Coronary artery (tissue), 2 donors: ENCODE results near the gene UBR4.
A peak's percentile ranks its signal among the peaks of the same experiment; 100 is the strongest.

Source experiments
- DNase-seq: peaks from one replicate; pipeline ENCODE4 v3.0.0-alpha.2; 2017; ENCODE audit warnings: low spot score
- H3K27ac ChIP-seq, 2 donors: fragments of 200-600 bp; sonication (generic); one replicate each; pipeline ENCODE4 v1.5.1; 2016 to 2019
- H3K4me3 ChIP-seq: fragments of 200-600 bp; sonication (generic); 2 replicates; pipeline ENCODE4 v1.5.1; 2016; ENCODE audit warnings: mild to moderate bottlenecking, moderate library complexity
- CTCF ChIP-seq: fragments of 200-600 bp; sonication (generic); IDR thresholded peaks from one replicate; pipeline ENCODE4 v1.5.1; 2019; ENCODE audit warnings: antibody characterized with exemption

UBR4 gene

DNA sequence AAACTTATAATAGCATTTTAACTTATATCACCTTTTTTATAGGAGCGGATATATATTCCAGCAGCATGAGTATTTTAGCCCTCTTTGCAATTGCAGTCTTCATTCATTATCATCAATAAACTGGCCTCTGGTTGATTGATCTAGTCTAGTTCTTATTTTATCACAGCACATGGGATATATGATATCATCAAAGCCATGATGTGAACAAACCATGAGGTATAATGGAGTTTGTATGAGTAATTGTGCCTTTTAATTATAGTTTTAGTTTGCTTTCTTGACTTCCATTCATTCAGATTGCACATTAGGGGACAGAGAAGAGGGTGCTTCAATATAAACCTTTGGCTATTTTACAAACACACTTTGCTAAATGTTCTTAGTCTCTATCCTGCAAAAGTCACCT is 3.5 kb upstream of the UBR4 start:
- no peak for TF ChIP-seq CTCF
- DNase-seq = no peak
- Histone ChIP-seq H3K4me3 (no peak overlapping the region), H3K27ac (no peak overlapping the region)

- DNase-seq = no peak
- Histone ChIP-seq H3K4me3 (no peak overlapping the region), H3K27ac (no peak overlapping the region)
- TF ChIP-seq CTCF = no peak
These were observed 2.1 kb upstream of the UBR4 start for GRCh38 chr1:19212167-19212566.

- Histone ChIP-seq H3K27ac (peak overlapping the region; percentile 91 to 96), H3K4me3 (peak overlapping the region; percentile 93)
- DNase-seq = no peak
- no peak for TF ChIP-seq CTCF
These were observed 895 bp upstream of the UBR4 start for GRCh38 chr1:19210772-19211549.

GRCh38 chr1:19209439-19209989 is 552 bp downstream of the UBR4 start:
- H3K4me3 ChIP-seq = peak overlapping the region; percentile 93
- H3K27ac ChIP-seq = peak overlapping the region; percentile 91 to 96
- TF ChIP-seq CTCF = no peak
- DNase-seq = no peak

DNA sequence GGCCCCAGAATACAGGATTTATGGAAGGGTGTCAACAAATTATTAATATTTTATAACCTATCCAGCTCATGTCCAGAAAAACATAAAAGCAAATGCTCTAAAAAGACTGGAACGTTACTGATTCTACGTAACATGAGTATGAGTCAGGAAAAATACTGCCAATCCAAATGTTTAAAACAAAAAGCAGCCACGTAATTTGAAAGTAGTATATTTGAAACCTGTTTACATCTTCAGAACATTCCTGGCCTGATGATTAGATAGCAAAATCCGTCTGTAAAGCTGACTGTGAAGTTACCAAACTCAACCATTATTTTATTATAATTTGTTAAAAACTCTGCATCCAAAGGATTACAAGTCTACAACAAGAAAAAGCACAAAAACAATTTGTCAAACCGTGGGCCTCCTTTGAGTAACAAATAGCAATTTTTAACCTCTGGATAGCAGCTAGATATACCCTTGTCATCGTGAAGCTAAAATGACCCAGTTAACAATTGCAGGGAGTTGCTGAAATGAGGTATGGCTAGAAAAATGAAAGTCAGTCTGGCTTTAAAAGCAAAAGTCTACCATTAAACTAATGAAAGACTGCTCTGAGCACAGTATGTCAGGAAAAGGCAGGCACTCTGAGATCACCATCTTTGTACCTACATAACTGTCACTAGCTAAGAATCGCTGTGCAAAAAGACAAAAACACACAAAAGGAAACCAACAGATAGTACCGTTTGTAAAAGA is 1.2 kb downstream of the UBR4 start:
- H3K27ac ChIP-seq = peak overlapping the region; percentile 91 to 96
- DNase-seq = no peak
- TF ChIP-seq CTCF = no peak
- H3K4me3 ChIP-seq = peak overlapping the region; percentile 93

DNA sequence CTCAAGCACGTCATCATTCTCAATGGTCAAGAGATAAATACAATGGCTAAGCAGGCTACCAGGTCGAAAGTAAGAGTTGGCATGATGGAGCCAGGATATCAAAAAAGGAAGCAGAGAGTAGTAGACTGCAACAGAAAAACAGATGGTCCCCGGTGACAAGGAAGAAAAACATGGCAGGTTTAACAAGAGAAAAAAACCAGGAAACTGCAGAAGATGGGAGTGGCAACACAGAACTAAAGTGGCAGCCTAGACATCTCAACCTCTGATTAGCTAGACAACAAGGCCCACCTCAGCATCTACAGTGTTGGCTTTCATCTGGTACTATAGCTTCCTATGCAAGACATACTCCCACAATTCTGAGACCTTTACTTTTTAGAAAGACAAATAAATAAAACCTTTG is 3.1 kb downstream of the UBR4 start:
- no peak for TF ChIP-seq CTCF
- Histone ChIP-seq H3K27ac (no peak overlapping the region), H3K4me3 (no peak overlapping the region)
- DNase-seq = no peak
